HG03354 (cell line): ENCODE results near the gene SLC35F6.
A peak's percentile ranks its signal among the peaks of the same experiment; 100 is the strongest.
"Not testable (repeated sequence)": the region's sequence is repeated elsewhere in the genome, so short reads cannot be mapped to it uniquely, and the experiment has no call there.

ENCODE experiments used
- ATAC-seq: cut with Tn5 transposase; IDR thresholded peaks from one replicate; pipeline ENCODE4 v1.9.1; 2021; ENCODE audit warnings: mild to moderate bottlenecking; ENCODE audit not compliant: unreplicated experiment, poor library complexity, severe bottlenecking

The SLC35F6 gene

GRCh38 chr2:26778507-26778906, 14.4 kb downstream of the SLC35F6 start:
- no peak for ATAC-seq

- no peak for ATAC-seq
Measured at GRCh38 chr2:26780203-26780760, 16.2 kb downstream of the SLC35F6 start.

- ATAC-seq = no peak
Measured at GRCh38 chr2:26782876-26783704, 19.0 kb downstream of the SLC35F6 start.

GRCh38 chr2:26784570-26785234, 20.6 kb downstream of the SLC35F6 start:
- no peak for ATAC-seq

- peak; percentile 99 for ATAC-seq
Measured at GRCh38 chr2:26785431-26786206, 21.5 kb downstream of the SLC35F6 start, which contains the start of gene CENPA. TSS of gene CENPA (plus strand) at chr2:26786056. CDS start at chr2:26786197, 141 bp downstream.

- ATAC-seq = peak; percentile 22
Measured at GRCh38 chr2:26786207-26787028, 22.3 kb downstream of the SLC35F6 start.

GRCh38 chr2:26792720-26793119, 28.6 kb downstream of the SLC35F6 start:
- no peak for ATAC-seq

GRCh38 chr2:26793518-26793917, 29.4 kb downstream of the SLC35F6 start:
- ATAC-seq = no peak

GRCh38 chr2:26795135-26795534, 31.1 kb downstream of the SLC35F6 start:
- not testable (repeated sequence) for ATAC-seq

- no peak for ATAC-seq
Measured at GRCh38 chr2:26801328-26801727, 37.2 kb downstream of the SLC35F6 start.

- ATAC-seq = no peak
Measured at GRCh38 chr2:26801796-26802195, 37.7 kb downstream of the SLC35F6 start.

GRCh38 chr2:26805241-26805676, 41.2 kb downstream of the SLC35F6 start:
- ATAC-seq = no peak

GRCh38 chr2:26807788-26808460, 43.8 kb downstream of the SLC35F6 start:
- ATAC-seq = no peak

GRCh38 chr2:26809211-26809610, 45.1 kb downstream of the SLC35F6 start:
- no peak for ATAC-seq

- no peak for ATAC-seq
Measured at GRCh38 chr2:26809876-26810577, 45.9 kb downstream of the SLC35F6 start.

GRCh38 chr2:26811261-26811660, 47.2 kb downstream of the SLC35F6 start:
- ATAC-seq = no peak

GRCh38 chr2:26811791-26812694, 48.0 kb downstream of the SLC35F6 start:
- ATAC-seq = no peak
